ENCODE results near the gene GOLGA8M.
"Not testable (repeated sequence)": the region's sequence is repeated elsewhere in the genome, so short reads cannot be mapped to it uniquely, and the experiment has no call there.

Gene GOLGA8M

GRCh38 chr15:28656018-28656360, 56.2 kb downstream of the GOLGA8M start:
- DNase-seq (ENCODE audit: low read depth): not testable (repeated sequence)

DNA sequence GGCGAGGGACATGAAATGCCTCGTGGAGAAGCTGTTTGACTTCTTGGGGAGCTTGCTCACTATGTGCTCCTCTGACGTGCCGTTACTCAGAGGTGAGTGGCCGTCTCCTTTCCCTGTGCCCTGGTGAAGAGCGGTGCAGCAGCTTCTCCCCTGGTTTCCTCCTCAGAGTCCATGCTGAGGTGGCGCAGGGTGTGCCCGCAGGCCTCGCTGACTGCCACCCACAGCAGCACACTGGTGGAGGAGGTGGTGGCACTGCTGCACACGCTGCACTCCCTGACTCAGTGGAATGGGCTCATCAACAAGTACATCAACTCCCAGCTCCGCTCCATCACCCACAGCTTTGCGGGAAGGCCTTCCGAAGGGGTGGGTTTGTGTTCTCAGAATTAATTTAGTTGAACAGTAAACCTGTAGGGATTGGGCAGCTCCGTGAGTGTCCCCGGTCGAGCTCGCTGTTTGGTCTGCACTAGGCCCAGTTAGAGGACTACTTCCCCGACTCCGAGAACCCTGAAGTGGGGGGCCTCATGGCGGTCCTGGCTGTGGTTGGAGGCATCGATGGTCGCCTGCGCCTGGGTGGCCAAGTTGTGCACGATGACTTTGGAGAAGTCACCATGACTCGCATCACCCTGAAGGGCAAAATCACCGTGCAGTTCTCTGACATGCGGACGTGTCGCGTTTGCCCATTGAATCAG, 56.7 kb downstream of the GOLGA8M start:
- DNase-seq (ENCODE audit: low read depth): not testable (repeated sequence)

- DNase-seq (ENCODE audit: low read depth): not testable (repeated sequence)
Measured at GRCh38 chr15:28654194-28654593, 58.0 kb downstream of the GOLGA8M start.

DNA sequence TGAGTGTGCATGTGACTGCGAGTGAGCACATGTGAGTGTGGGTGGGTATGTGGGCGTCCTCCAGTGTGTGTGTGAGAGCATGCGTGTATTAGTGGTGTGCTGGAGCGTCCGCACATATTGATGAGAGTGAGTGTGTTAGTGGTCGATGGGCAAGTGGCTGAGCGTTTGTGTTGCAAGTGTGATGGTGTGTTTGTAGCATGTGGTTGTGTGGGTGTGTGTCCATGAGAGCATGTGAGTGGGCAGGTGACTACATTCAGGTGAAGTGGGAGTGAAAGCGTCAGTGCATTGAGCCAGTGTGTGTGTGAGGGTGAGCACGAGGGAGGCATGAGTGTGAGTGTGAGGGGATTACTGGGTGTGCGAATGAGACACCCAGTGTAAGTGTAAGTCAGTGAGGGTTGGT, 59.7 kb downstream of the GOLGA8M start:
- DNase-seq (ENCODE audit: low read depth): not testable (repeated sequence)

Data from fibroblast of the conjunctiva (primary cell).